Stimulated activated naive CD4-positive, alpha-beta T cell (primary cell): Measurements from ENCODE around the gene CGB2.
"Not testable (repeated sequence)": the region's sequence is repeated elsewhere in the genome, so short reads cannot be mapped to it uniquely, and the experiment has no call there.

ENCODE experiments used
- DNase-seq, 6 experiments: peaks; one replicate each; lab custom pipeline; 2025; lab: John Stamatoyannopoulos, UW

CGB2 gene

GRCh38 chr19:49010453-49010852 lies 21.2 kb upstream of the CGB2 start:
- no peak for DNase-seq

GRCh38 chr19:49011194-49011593 lies 20.5 kb upstream of the CGB2 start:
- no peak for DNase-seq

GRCh38 chr19:49014123-49014869 lies 17.4 kb upstream of the CGB2 start:
- DNase-seq, result no peak

GRCh38 chr19:49014870-49015255 lies 16.8 kb upstream of the CGB2 start:
- no peak for DNase-seq

GRCh38 chr19:49016067-49016839 lies 15.4 kb upstream of the CGB2 start:
- DNase-seq, result no peak

- peak in 1 of 6 experiments; percentile 21 for DNase-seq
These were observed 14.5 kb upstream of the CGB2 start, which contains the start of gene LHB for GRCh38 chr19:49017041-49017665. TSS of gene LHB (minus strand) at chr19:49017091. CDS start at chr19:49017081, 10 bp downstream.

- DNase-seq, result peak; percentile 46 to 72 (median 58)
These were observed 13.9 kb upstream of the CGB2 start for GRCh38 chr19:49017666-49018351.

GRCh38 chr19:49018388-49019241 lies 13.1 kb upstream of the CGB2 start:
- DNase-seq, result peak in 4 of 6 experiments; percentile 5 to 61 (median 24)

GRCh38 chr19:49019242-49019932 lies 12.3 kb upstream of the CGB2 start:
- DNase-seq, result peak in 5 of 6 experiments; percentile 46 to 63 (median 51)

GRCh38 chr19:49020342-49020741 lies 11.3 kb upstream of the CGB2 start:
- DNase-seq, result no peak

- no peak for DNase-seq
These were observed 10.5 kb upstream of the CGB2 start for GRCh38 chr19:49020931-49021895.

GRCh38 chr19:49022116-49022515 lies 9.6 kb upstream of the CGB2 start:
- no peak for DNase-seq

- not testable (repeated sequence) for DNase-seq
These were observed 7.5 kb upstream of the CGB2 start, which contains the start of gene CGB3 for GRCh38 chr19:49024233-49024632. TSS of gene CGB3 (minus strand) at chr19:49024333. CDS start at chr19:49023971, 362 bp downstream.

- not testable (repeated sequence) for DNase-seq
These were observed 6.6 kb upstream of the CGB2 start for GRCh38 chr19:49025088-49025487.

GRCh38 chr19:49025599-49025998 lies 6.1 kb upstream of the CGB2 start:
- DNase-seq, result not testable (repeated sequence)

- not testable (repeated sequence) for DNase-seq
These were observed 3.0 kb upstream of the CGB2 start for GRCh38 chr19:49028686-49029085.

- DNase-seq, result not testable (repeated sequence)
These were observed 1.9 kb upstream of the CGB2 start for GRCh38 chr19:49029749-49030148.

- not testable (repeated sequence) for DNase-seq
These were observed 1.4 kb upstream of the CGB2 start for GRCh38 chr19:49030323-49030722.

- peak in 2 of 6 experiments; percentile 7 to 20 for DNase-seq
These were observed 5.1 kb downstream of the CGB2 start, which contains the start of gene CGB1 for GRCh38 chr19:49036815-49037214. TSS of gene CGB1 (minus strand) at chr19:49036895. CDS start at chr19:49036711, 184 bp downstream.
